Measurements from ENCODE around the gene GAS2L1. TPM values are rescaled to one million over a fixed set of nuclear protein-coding genes. Genes with fewer than 3 reads are reported as not detected.

GAS2L1 gene
- total and polyA plus RNA-seq, 2 donors (not counting 1 experiment from before 2014, with no cell fraction given), result 0.25 TPM; not detected in 1

DNA sequence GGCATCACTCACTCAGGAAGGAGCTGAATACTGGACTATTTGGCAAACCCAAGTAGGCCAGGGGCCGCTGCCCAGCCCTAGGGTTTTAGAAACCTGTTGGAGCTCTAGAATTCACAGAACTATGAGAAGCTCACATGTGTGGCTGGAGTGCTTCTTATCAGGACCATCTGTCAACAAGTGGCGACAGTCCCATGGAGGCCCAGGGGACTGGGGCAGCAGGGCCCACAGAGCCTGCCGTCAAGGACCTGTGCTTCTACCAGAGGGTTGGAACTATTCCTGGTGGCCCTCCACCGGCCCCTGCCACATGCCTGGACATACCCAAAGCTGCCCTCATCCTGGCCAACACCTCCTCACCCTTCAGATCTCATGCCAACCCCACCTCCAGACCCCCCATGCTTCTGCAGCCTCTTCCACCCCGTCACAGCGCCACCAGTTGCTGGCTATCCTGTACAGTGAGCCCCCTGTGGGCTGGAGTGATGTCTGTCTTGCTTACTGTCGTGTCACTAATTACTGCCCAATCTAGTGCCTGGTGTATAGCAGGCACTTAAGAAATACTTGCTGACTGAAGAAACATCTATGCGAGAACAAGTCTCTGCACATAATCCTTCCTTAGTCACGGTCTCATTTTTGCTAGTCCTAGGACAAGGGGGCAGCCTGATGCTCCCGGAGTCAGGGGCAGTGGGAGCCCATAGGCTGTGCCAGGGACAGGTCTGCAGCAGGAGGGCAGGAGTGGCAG is 36.3 kb downstream of the GAS2L1 start:
- Histone ChIP-seq H3K9me3 (ENCODE audit: control extremely low read depth in 1 of 3, control insufficient read depth in 2 of 3, insufficient read depth in 1 of 3, low read length in 2 of 3) (no peaks in the 10 kb centered on the region), H3K9ac (ENCODE audit: low read length) (no peak overlapping the region), H3K4me3 (ENCODE audit: control extremely low read depth in 1 of 5, extremely low read depth in 1 of 5, insufficient read depth in 1 of 5, low read depth in 2 of 5, low read length in 4 of 5) (no peak overlapping the region), H3K4me1 (ENCODE audit: control insufficient read depth in 2 of 2, insufficient read depth in 2 of 2, low read length in 2 of 2) (no peaks in the 10 kb centered on the region), H3K79me2 (ENCODE audit: control insufficient read depth, insufficient read depth, low read length) (peaks cover 29% of the 10 kb centered on the region), H3K27me3 (replicated peaks in 1 of 4; ENCODE audit: control extremely low read depth in 1 of 4, control insufficient read depth in 3 of 4, insufficient read depth in 4 of 4, low read length in 3 of 4) (no peaks in the 10 kb centered on the region), H3K4me2 (replicated peaks; ENCODE audit: low read depth, low read length, poor library complexity, severe bottlenecking) (no peak overlapping the region), H3K27ac (ENCODE audit: low read length in 2 of 2) (no peak overlapping the region), H3K36me3 (replicated peaks in 1 of 2; ENCODE audit: control extremely low read depth in 1 of 2, control insufficient read depth in 1 of 2, extremely low read depth in 1 of 2, insufficient read depth in 2 of 2, low read length in 1 of 2) (peaks cover 0 to 91% of the 10 kb centered on the region in 2 experiments), H4K20me1 (ENCODE audit: control insufficient read depth, insufficient read depth, low read length, poor library complexity, severe bottlenecking) (peaks cover 85% of the 10 kb centered on the region), H2AFZ (ENCODE audit: insufficient read depth, low read depth, low read length, poor library complexity, severe bottlenecking) (no peak overlapping the region)
- DNase-seq, result no peak
- intact Hi-C loops (cut with micrococcal nuclease), result no loop called here
- Mint-ChIP-seq H3K9me3 (ENCODE audit: insufficient read depth) (no peaks in the 10 kb centered on the region), H3K27me3 (no peaks in the 10 kb centered on the region), H3K4me3 (no peak overlapping the region), H3K4me1 (no peaks in the 10 kb centered on the region), H3K27ac (peak overlapping the region; percentile 53)
- ATAC-seq (ENCODE audit: low read depth), result no peak
- POLR2A ChIA-PET, result no interaction called here
- 85% methylated on average over 8 of the region's 10 CpGs for WGBS (ENCODE audit: insufficient coverage)
- CTCF ChIA-PET, result no interaction called here
- TF ChIP-seq, protein P1, sequence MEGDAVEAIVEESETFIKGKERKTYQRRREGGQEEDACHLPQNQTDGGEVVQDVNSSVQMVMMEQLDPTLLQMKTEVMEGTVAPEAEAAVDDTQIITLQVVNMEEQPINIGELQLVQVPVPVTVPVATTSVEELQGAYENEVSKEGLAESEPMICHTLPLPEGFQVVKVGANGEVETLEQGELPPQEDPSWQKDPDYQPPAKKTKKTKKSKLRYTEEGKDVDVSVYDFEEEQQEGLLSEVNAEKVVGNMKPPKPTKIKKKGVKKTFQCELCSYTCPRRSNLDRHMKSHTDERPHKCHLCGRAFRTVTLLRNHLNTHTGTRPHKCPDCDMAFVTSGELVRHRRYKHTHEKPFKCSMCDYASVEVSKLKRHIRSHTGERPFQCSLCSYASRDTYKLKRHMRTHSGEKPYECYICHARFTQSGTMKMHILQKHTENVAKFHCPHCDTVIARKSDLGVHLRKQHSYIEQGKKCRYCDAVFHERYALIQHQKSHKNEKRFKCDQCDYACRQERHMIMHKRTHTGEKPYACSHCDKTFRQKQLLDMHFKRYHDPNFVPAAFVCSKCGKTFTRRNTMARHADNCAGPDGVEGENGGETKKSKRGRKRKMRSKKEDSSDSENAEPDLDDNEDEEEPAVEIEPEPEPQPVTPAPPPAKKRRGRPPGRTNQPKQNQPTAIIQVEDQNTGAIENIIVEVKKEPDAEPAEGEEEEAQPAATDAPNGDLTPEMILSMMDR (IDR thresholded peaks at IDR 0.05), result no peak
- TF ChIP-seq EZH2 (IDR thresholded peaks at IDR 0.05; ENCODE audit: borderline replicate concordance, insufficient read depth, low read depth, low read length, poor library complexity, severe bottlenecking), result no peak

DNA sequence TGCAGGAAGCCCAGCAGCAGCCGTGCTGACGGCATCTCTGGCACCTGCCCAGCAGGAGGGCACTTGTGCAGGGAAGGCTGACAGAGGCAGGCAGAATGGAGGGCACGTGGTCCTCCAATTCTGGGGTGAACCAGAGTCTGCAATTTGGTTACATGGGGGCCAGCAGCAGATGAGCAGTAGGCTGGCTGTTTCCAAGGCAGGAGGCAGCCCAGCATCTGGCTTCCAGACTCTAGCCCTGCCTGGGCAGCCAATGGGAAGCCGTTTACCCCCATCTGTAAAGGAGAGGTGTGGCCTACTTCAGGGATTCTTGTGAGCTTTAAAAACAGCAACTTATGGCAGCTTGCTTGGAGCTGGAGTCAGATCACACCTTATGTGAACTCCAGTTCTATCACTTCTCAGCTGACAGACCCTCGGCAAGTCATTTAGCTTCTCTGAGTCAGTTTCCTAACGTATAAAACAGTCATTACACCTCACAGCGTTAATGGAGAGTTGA is 36.9 kb downstream of the GAS2L1 start:
- H3K27me3 ChIP-seq (replicated peaks in 1 of 4; ENCODE audit: control extremely low read depth in 1 of 4, control insufficient read depth in 3 of 4, insufficient read depth in 4 of 4, low read length in 3 of 4), result no peaks in the 10 kb centered on the region
- H3K4me3 ChIP-seq (ENCODE audit: control extremely low read depth in 1 of 5, extremely low read depth in 1 of 5, insufficient read depth in 1 of 5, low read depth in 2 of 5, low read length in 4 of 5), result no peak overlapping the region
- ATAC-seq (ENCODE audit: low read depth), result no peak
- peaks cover 29% of the 10 kb centered on the region for H3K79me2 ChIP-seq (ENCODE audit: control insufficient read depth, insufficient read depth, low read length)
- POLR2A ChIA-PET, result no interaction called here
- H3K4me1 ChIP-seq (ENCODE audit: control insufficient read depth in 2 of 2, insufficient read depth in 2 of 2, low read length in 2 of 2), result no peaks in the 10 kb centered on the region
- peaks cover 80% of the 10 kb centered on the region for H4K20me1 ChIP-seq (ENCODE audit: control insufficient read depth, insufficient read depth, low read length, poor library complexity, severe bottlenecking)
- no peaks in the 10 kb centered on the region for H3K9me3 Mint-ChIP-seq (ENCODE audit: insufficient read depth)
- WGBS (ENCODE audit: insufficient coverage), result 78% methylated on average over 4 of the region's 7 CpGs
- H3K27ac ChIP-seq (ENCODE audit: low read length in 2 of 2), result no peak overlapping the region
- H3K4me2 ChIP-seq (replicated peaks; ENCODE audit: low read depth, low read length, poor library complexity, severe bottlenecking), result no peak overlapping the region
- CTCF ChIA-PET, result no interaction called here
- H3K27me3 Mint-ChIP-seq, result no peaks in the 10 kb centered on the region
- DNase-seq, result no peak
- intact Hi-C loops (cut with micrococcal nuclease), result no loop called here
- no peak for TF ChIP-seq EZH2 (IDR thresholded peaks at IDR 0.05; ENCODE audit: borderline replicate concordance, insufficient read depth, low read depth, low read length, poor library complexity, severe bottlenecking)
- TF ChIP-seq, protein P1 (IDR thresholded peaks at IDR 0.05), result no peak
- H3K9ac ChIP-seq (ENCODE audit: low read length), result no peak overlapping the region
- H2AFZ ChIP-seq (ENCODE audit: insufficient read depth, low read depth, low read length, poor library complexity, severe bottlenecking), result no peak overlapping the region
- H3K4me1 Mint-ChIP-seq, result no peaks in the 10 kb centered on the region
- H3K4me3 Mint-ChIP-seq, result no peak overlapping the region
- no peaks in the 10 kb centered on the region for H3K9me3 ChIP-seq (ENCODE audit: control extremely low read depth in 1 of 3, control insufficient read depth in 2 of 3, insufficient read depth in 1 of 3, low read length in 2 of 3)
- peak overlapping the region; percentile 53 for H3K27ac Mint-ChIP-seq
- H3K36me3 ChIP-seq (replicated peaks in 1 of 2; ENCODE audit: control extremely low read depth in 1 of 2, control insufficient read depth in 1 of 2, extremely low read depth in 1 of 2, insufficient read depth in 2 of 2, low read length in 1 of 2), result peaks cover 0 to 91% of the 10 kb centered on the region in 2 experiments

Data from B cell (primary cell).